Inflammatory macrophage treated with lipopolysaccharide for 4 hours (primary cell): ENCODE results near the gene CDH20.

Source experiments
- DNase-seq: peaks from one replicate; pipeline ENCODE4 v3.0.0-alpha.2; 2020

CDH20 gene

DNA sequence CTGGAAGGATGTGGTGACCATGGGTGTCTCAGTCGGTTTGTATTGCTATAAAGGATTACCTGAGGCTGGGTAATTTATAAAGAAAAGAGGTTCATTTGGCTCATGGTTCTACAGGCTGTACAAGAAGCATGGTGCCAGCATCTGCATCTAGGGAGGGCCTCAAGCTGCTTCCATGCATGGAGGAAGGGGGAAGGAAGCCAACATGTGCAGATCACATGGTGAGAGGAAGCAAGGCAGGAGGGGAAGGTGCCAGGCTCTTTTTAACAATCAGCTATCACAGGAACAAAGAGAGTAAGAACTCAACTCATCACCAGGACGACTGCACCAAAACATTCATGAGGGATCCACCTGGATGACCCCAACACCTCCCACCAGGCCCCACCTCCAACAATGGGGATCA is 209.4 kb downstream of the CDH20 start:
- DNase-seq: no peak

DNA sequence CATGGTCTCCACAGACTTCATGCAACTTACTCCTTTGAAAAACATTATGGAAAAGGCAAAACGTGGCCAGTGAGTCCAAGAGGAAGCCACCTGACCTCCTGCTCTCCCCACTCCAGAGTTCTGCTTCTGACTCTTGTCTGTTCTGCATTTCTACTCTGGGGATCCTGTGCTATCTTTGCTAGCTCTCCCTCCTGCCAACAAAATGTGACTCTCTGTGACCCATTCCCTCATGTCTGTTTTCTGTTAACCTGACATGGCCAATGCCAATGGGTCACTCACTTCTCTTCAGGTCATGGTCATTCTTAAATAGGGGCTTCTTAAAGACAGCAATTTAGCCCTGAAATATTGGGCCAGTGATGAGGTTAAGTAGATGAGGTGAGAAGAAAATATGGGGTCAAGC is 210.3 kb downstream of the CDH20 start:
- no peak for DNase-seq

DNA sequence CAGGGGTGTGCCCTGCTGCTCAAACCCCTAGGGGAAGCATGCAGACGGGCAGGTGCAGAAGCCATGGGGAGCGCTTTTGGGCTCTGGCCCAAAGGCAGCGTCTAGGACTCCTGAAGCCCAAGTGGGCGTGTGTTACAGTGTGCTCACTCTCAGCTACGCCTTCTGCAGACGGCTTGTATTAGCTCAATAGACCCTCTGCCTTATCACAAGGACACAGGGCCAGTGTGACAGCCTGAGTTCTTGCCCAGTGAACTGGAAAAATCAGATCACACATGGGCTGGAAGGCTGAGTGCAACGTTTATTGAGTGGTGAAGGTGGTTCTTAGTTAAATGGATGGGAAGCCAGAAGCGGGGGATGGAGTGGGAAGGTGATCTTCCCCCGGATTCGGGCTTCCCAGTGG is 210.9 kb downstream of the CDH20 start:
- no peak for DNase-seq

DNA sequence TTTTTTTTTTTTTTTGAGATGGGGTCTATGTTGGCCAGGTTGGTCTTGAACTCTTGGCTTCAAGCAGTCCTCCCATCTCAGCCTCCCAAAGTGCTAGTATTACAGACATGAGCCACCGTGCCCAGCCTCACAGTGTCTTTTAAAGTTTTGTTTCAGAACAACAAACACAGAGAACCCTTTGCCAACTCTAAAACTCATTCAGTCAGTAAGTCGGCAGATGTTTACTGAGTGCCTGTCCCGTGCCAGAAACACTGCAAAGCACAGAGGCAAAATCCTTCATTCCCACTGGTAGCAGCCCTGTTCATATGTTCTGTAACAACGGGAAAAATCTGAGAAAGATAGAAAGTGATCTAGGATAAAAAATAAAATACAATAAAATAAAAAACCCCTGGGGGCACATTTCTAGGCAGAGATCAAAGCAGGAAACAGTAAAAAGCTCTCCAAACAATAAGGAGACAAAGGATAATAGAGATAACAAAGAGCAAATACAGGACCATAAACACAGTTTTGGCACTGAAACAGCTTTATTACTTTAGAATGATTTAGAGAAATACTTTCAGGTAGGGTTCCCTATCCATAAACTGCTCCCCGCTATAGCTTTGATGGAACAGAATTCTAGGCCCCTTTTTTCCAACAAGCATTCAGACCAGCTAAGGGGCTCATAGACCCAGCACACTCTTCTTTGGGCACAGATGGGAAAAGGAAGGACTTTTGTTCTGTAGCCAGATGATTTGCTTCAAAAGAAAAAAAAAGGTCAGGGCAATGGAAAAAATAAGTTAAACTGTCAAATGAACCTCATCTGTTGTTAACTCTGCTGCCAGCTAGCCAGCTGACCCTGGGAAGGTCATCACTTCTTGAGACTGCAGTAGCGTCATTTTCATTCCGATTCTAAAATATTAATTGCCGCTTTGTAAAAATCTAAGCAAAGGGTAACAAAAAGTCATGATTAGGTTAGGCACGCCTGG is 212.3 kb downstream of the CDH20 start:
- DNase-seq: no peak

DNA sequence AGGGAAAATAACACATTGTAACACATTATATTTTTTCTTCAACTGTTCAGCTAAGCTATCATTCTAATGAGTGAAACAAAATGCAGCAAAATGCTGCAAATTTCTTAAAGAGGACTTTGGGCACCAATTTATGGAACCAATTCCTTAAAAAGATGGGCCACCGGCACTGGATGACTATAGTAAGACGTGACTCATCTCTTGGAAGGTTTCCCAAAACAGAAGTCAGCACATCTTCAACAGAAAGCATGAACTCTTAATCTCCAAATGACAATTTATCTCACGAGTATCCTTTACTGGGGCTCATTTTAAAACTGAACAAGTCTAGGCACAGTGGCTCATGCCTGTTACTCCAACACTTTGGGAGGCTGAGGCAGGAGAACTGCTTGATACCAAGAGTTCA is 213.4 kb downstream of the CDH20 start:
- DNase-seq: no peak

DNA sequence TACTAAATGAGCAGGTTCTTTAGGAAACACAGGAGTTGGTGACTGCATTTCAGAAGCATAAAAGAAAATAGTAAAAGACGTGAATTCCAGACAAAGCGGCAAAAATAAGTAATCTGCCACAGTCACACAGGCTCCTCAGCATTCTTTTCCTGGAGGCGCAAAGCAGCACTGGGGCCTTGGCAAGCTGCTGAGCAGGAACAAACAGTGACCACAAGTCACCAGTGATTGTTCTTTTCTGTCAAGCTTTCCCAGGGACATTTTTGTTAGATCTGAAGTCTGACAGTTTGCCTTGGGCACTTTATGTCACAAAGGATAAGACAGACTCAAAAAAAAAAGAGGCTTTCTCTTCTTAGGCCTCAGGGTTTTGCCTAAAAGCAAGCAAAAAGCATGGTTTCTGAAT is 216.2 kb downstream of the CDH20 start:
- no peak for DNase-seq

DNA sequence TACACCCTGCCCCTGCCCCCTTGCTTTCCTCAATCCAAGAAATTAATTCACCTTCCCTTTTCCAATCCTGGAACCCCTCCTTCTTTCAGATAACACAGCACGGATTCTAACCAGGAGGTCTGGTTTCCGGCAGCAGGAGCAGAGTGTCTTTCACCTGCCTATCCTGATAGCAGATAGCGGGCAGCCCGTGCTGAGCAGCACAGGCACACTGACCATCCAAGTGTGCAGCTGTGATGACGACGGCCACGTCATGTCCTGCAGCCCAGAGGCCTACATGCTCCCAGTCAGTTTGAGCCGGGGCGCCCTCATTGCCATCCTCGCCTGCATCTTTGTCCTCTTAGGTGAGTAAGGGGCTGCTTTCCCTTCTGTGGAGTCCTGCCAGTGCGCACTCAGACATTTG is 216.7 kb downstream of the CDH20 start:
- no peak for DNase-seq

DNA sequence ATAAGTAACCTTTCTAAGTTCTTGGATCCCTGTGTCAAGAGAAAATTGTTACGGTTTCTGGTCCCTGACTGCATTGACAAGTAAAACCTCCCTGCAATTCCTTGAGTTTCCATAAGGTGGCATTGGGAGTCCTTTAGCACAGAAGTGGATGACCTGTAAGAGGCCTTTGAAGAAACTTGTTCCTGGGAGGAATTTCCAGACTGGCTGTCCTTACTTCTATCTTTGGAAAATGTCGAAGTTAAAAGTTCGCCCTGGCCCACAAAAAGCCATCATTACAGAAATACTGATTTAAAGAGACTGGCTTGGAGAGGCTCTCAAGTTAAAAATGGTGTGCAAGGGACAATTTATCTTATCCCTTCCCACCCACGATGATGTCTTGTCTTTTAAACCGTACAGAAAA is 218.4 kb downstream of the CDH20 start:
- DNase-seq: peak; percentile 65

DNA sequence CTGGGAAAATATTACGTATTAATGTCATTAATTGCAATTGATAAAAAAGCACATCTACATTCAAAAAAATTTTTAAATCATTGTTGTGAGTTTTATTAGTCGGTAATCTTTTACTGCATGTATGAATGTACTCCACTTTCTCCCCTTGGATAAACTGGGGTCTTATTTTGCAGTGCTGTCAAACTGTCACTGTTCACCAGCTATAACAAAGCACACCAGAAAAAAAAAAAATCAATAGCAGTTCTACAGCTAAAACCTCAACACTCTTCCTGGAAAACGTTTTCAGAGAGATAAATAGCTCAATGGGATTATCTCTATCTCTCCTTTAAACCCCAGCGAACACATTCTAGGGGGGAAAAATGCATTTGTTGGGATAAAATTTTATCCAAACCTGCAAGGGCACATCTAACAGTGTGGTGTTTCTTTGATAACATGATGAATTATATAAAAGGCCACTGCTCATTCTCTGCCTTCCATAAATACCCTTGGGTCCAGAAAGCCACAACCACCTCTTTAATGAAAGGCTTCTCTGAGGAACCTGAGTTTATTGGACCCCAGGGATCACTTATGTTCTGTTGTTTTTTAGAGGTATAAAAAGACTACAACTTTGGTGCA is 219.9 kb downstream of the CDH20 start:
- DNase-seq: no peak

DNA sequence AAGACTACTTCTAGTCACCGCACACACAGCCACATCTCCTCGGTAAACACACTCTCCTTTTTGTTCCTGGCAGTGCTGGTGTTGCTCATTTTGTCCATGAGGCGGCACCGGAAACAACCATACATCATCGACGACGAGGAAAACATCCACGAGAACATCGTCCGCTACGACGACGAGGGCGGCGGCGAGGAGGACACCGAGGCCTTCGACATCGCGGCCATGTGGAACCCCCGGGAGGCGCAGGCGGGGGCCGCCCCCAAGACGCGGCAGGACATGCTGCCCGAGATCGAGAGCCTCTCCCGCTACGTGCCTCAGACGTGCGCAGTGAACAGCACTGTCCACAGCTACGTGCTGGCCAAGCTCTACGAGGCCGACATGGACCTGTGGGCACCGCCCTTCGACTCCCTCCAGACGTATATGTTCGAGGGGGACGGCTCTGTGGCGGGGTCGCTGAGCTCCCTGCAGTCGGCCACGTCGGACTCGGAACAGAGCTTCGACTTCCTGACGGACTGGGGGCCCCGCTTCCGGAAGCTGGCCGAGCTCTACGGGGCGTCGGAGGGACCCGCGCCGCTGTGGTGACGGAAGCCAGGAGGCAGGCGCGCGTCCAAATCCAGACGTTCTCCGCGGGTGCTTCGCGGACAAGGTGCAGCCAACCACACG is 221.0 kb downstream of the CDH20 start:
- peak; percentile 8 for DNase-seq

DNA sequence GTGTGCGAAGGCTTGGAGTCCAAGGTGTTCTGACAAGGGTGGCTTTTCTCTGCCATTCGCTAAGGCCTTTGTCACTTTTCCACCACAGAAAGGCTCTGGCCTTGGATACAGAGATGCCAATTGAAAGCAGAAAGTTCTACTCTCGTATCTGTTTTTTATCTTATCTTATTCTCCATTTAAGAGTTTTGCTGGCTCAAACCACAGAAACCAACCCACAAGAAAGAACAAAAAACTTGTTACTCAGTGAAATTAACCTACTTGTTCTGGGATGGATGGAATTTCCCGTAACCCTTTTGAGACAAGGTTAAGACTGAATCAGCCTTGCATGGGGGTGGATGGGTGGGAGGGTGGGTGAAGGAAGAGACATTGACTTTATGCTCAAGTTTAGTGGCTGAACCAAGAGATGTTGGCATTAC is 221.7 kb downstream of the CDH20 start:
- DNase-seq: no peak

DNA sequence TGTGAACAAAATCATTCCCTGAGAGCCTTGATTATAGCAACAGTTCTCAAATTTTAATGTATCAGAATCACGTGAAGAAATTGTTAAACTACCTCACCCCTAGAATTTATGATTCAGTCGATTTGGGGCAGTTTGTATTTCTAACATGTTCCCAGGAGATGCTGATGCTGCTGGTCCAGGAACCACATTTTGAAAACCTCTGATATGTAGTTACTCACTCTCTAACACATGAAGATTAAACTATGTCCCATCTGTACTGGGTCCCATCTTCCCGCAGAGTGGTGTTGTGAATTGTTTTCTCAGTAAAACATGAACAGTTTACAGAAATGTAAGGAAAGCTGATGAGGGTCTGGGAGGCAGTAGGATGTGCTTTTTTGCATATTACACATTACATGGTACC is 223.1 kb downstream of the CDH20 start:
- no peak for DNase-seq

DNA sequence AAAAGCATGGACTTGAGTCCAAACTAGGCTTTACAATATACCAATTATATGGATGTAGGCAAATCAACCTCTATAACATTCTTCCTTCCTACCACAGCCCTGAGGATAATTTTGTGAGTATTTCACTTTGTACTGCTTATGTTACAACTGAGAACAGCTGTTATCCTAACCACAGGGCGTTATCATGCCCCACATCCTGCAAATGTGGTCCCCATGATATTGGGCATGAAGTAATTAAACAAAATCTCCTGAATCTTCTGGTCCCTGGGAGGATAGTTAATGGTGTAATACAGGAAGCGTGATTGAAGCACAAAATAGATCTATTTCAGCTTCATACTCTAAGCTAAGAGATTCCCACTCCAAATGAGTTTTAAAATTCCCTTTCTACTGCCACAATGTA is 223.6 kb downstream of the CDH20 start:
- DNase-seq: no peak

DNA sequence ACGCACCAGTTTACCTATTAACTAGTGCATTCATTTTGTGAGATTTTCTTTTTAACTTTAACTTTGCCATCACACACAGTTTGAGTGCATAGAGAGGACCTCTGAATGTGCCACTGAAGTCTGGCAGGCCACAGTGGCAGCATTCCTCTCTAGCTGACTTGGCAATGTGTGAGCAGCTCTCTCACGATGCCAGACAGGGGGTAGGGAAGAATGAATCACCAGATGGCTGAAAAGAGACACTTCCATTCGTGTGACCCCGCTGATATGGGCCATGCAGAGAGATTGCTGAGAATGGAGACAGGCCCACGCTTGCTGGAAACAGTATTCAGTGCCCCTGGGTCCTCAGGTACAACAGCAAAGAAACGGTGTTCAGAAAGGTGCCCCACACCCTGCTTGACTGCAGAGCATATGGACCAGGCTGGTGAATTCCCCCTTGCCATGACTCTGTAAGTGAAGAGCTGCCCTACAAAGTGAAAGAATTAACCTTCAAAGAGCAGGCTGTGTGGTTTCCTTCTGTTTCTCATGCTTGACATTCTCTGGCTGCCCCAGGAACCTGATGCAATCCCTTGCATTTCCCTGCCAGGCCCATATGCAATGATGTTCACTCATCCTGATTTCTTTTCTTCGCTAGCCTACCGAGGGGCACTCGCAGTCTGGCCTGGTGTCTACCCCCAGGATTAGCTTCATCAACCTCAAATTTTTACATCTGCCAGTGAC is 236.1 kb downstream of the CDH20 start:
- DNase-seq: no peak

DNA sequence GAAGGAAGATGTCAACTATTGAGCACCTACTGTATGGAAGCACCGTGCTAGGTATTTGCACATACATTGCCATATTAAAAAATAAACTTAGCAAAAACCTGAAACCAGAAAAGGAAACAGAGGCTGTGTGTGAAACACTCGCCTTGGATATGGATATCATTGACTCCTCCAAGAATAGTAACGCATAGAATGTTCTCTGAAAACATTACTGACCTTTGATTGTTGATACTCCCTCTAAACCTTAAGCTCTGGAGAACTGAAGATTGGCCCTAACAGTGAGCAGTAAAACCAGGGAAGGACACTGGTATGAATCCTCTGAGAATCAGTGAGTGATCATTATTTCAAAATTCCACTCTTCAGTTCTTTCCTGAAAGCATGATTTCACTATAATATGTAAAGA is 236.8 kb downstream of the CDH20 start:
- no peak for DNase-seq

DNA sequence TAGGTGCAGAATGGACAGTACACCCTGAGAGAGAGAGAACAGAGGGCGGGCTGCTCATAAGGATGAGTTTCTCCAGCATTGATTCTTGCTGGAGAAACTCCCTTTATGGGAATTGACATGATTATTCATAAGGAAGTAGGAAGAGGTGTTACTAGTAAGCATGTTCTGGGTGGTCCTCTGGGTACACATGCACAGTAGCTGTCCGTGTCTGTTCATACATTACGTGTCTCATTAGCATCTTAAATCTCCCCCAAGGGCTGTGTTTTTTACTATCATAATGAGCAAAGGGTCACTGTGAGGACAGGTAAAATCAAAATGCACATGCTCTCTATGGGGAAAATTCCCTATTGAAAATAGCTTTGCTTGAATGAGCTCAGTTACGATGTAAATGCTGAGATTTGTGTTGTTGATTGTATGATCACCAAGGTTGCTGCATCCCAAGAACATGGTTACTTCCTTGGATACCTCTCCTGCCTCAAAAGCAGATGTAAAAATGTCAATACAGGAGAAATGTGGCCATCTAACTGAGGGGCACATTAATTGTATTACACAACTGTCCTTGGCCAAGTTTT is 238.9 kb downstream of the CDH20 start:
- DNase-seq: no peak

DNA sequence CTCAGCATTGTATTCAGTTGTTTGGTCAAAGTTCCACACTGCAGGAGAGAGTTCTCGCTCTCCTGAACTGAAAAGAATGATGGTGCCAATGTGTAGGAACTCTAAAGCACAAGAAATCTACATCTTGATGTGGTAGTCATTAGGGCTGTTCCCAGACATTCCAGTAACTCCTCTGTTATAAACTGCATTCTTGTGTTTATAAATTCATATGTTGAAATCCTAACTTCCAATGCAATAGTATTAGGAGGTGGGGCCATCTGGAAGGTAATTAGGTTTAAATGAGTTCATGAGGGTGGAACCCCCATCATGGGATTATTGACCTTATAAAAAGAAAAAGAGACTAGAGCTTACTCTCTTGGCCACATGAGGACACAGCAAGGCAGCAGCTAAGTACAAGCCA is 239.6 kb downstream of the CDH20 start:
- DNase-seq: no peak

DNA sequence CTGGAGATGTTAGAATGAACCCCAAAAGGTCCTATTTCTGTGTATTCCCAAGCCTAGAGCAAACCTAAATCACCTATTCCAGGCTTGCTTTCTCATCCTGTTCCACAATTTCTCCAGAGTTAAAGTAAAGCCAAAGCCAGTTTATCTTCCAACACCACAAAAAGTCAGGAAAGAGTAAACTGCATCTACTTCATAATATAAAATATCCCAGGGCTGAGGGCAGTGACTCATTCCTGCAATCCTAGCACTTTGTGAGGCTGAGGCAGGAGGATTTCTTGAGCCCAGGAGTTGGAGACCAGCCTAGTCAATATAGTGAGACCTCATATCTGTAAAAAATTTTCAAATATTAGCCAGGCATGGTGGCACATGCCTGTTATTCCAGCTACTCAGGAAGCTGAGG is 241.4 kb downstream of the CDH20 start:
- no peak for DNase-seq

DNA sequence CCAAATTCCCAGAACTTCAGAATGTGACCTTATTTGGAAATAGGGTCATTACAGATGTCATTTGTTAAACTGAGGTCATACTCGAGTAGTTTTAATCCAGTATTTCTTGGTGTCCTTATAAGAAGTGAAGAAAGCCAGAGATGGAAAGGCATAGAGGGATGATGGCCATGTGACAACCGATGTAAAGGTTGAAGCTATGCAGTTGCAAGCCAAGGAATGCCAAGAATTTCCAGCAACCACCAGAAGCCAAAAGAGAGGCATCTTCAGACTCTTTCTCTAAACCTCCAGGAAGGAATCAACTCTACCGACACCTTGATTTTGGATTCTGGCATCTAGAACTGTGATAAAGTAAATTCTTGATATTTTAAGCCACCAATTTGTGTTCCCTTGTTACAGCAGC is 242.2 kb downstream of the CDH20 start:
- DNase-seq: no peak

DNA sequence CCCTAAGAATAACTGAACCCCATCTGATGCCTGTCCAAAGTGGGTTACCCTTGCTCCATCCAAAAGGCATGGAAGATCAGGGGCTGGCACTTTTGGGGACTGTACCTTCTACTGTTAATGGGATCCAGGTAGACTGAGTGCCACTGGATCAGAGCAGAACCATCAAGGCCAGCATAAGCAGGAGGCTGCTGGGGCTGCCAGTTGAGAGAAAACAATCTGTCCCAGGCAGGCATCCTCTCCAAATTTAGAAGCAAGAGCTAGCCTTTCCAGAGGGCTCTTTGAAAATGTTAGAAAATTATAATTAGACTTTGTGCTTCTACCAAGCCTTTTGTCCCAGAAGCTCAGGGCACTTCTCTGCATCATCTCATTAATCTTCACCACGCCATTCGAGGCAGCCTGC is 245.6 kb downstream of the CDH20 start:
- DNase-seq: no peak

DNA sequence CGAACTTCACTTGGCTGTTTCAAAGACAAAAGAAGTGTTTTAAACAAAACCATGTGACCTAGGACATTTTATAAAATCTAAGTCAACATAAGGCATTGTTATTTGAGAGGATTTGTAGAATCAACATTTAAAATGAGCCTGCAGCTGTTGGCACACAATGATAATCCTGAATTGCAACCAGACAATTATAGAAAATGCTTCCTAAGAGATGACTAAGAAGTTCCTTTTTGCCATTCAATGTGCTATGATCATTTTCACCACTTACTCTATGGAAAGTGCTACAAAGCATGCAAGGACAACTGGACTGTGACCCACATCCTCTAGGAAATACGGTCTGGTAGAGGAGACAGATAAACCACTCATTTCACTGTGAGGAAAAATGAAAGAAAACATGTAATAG is 246.4 kb downstream of the CDH20 start:
- peak; percentile 18 for DNase-seq

DNA sequence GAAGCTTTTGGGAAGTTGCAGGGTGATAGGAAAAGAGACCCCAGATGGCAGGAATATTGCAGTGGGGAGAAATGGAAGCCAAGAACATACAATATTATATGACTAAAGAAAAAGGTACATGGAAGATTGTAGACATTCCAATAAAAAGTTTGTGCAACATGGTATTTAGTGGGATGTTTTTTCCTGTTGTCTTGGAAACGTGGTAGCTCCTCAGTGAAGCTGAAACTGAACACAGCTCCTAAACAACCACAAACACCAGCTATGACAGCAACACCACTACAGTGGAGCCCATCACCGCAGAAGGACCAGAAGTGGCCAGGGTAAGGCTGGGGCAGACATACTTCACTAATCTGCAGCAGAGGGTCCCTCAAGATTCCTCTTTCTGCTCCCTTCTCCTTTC is 246.8 kb downstream of the CDH20 start:
- DNase-seq: no peak
